HG03558 (cell line): ENCODE measurements around the gene OR4E2.
"Not testable (repeated sequence)": the region's sequence is repeated elsewhere in the genome, so short reads cannot be mapped to it uniquely, and the experiment has no call there.

Experiments
- ATAC-seq: cut with Tn5 transposase; IDR thresholded peaks from one replicate; pipeline ENCODE4 v1.9.1; 2021; ENCODE audit warnings: moderate number of reproducible peaks; ENCODE audit not compliant: unreplicated experiment; ENCODE audit errors: extremely low read depth

The OR4E2 gene

DNA sequence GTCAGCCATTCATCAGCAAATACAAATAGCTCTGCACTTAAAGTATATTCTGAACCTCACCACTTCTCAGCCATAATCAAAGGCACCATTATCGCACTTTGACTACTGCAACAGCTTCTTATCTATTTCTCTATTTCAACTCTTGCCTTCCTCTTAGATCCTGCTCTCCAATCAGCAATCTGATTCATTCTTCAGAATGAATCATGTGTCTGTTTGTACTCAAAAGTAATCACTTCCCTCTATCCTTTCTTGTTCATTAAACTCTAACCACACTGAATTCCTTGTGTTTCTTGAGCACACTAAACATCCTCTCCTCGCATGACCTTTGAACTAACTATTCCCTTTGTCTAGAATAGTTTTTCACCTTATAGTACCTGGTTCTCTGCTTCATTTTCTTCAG, 32.8 kb downstream of the OR4E2 start:
- ATAC-seq = no peak

- no peak for ATAC-seq
These were observed 40.8 kb downstream of the OR4E2 start for GRCh38 chr14:21694425-21694824.

DNA sequence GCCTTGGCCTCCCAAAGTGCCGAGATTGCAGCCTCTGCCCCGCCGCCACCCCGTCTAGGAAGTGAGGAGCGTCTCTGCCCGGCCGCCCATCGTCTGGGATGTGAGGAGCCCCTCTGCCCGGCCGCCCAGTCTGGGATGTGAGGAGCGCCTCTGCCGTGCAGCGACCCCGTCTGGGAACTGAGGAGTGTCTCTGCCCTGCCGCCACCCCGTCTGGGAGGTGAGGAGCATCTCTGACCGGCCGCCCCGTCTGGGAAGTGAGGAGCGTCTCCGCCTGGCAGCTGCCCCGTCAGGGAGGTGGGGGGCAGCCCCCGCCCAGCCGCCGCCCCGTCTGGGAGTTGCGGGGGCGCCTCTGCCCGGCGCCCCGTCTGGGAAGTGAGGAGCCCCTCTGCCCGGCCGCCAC, 44.0 kb downstream of the OR4E2 start:
- ATAC-seq = not testable (repeated sequence)

- ATAC-seq = not testable (repeated sequence)
These were observed 44.9 kb downstream of the OR4E2 start for GRCh38 chr14:21698538-21698937.

DNA sequence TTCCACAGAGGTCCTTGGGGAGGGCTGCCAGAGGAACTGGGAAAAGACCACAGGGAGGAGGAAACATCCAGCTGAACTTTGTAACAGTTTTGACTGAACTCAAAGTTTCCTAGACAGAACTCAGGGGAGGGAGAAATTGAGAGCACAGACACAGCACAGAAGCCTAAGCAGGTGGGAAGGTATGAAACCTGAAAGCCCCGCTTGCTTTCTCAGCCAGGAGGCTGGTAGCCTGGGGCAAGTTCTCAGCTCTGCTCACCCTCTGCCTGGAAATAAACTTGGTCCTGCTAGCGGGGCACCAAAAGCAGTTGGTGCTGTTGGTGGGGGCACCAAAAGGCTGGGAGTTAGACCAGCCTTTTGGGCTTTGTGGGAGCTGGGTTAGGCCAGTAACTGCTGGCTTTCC, 45.9 kb downstream of the OR4E2 start:
- ATAC-seq = no peak

DNA sequence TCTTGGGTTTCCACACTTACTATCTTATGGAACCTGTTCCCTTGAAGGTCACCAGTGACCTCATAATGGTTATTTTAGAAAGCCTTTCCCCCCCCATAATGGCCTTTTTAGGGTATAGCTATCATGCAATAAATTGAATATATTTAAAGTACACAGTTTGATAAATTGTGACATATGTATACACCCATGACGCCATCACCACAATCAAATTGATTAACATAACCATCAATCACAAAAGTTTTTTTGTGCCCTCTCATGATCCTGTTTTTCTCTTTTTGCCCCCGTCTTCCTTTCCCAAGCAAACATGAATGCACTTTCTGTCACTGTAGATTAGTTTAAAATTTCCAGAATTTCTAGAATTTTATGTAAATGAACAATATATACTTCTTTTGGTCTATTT, 48.7 kb downstream of the OR4E2 start:
- ATAC-seq = no peak

DNA sequence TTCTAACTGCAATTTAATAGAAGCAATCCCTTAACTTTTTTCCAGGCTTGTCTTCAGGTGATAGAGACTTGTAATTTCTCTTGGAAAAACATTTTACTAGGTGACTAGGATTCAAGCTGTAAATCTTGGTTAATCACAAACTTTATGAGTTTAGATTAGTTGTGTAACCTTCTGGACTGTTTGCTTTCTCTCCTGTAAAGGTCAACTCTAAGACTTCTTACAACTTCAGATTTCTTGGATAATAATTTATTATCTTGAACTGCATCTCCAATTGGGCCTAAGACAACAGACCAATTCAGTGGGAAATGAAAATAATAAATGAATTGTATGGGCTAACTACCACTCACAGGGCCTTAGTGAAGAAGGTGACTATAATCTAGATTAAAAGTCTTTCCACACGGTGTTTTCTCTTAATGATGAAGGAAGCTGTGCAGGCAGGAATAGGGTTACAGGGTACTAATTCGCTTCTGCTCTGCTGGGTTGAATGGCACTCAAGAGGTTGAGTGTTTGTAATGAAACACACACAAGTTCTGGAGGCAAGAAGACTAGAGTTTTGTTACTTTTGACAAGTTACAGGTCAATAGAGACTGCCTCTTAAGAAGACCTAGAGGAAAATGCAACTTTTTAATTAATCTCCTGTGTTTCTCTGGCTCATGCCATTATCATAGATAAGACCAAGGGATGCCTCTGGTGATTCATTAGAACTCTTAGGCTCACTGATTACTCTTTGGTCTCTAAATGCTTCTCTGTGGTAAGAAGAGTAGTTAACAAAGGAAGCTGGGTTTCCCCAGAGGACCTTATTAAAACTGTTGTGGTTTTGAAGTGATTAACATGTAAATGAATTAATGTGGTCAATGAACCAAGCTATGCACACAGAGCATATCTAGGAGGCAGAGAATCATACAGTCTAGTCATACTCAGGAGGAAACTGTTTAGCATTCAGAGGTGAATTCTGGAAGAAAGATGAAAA, 50.0 kb downstream of the OR4E2 start:
- ATAC-seq = no peak

DNA sequence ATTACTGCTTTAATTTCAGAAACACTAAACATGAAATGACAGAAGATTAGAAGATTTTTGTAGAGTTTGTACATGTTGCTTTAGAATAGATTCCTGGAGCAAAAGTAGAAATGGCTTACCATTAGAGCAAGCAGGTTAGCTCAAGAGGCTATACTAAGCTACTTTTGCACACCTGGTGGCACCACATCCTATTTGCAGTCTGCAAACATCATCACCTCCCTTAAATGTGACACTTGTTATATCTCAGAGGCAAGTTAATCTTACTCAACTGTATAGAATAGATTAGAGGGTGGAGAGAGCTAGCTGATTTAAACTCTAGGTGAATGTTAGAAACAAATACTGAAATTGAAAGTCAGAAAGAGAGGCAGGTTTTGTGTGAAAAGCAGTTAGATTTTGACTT, 50.7 kb downstream of the OR4E2 start:
- ATAC-seq = no peak

DNA sequence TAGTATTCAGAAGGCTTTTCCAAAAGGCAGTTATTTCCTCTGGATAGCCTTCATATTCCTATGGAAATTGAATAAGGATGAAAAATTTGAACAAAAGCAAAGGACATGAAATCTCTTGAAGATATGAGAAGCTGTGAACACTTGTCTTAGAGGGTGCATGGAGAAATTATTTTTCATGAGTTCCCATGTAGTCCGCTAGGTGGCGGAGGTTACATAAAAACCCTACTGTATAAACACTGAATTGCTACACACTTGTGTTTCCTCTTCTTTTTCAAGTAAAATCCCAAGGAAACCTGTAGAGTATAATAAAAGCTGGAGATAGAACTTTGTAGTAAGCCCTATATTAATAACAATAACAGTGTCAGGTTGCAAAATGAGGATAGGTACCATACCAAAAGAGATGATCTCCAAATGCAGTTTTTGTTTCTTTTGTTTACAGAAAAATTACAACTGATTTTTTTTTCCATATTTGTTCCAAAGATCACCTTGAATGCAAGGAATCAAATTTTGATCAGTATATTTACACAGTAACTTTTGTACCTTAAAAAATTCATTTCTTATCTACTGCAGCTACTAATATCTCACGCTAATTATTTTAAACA, 57.8 kb downstream of the OR4E2 start:
- no peak for ATAC-seq

DNA sequence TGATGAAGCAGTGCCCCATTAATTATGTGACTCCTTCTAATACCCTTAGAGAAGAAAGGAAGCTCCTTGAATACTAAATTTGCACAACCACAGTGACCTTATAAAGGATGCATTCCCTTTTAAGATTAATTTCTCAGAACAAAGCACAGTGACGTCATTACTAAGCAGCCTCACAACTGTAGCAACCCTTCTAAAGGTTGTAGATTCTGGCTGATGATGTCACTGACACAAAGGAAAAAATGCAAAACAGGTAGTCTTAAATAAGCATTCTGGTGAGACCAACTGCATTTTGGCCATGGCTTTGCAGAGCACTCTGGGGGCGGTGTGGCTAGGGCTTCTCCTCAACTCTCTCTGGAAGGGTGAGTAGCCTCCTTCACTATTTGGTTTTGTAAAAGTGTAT, 58.4 kb downstream of the OR4E2 start:
- no peak for ATAC-seq

DNA sequence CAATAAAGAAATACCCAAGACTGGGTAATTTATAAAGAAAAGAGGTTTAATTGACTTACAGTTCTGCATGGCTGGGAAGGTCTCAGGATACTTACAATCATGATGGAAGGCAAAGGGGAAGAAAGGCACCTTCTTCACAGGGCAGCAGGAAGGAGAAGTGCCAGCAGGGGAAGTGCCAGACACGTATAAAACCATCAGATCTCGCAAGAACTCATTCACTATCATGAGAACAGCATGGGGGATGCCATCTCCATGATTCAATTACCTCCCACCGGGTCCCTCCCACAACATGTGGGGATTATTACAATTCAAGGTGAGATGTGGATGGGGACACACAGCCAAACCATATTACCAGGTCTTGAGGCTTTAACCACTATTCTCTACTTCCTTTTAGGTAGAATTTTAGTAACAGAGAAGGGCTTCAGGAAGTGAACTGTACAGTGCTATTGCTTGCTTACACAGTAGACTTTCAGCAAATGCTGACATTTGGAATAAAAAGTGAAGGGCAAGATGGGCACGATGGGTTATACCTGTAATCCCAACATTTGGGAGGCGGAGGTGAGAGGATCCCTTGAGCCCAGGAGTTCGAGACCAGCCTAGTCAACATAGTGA, 60.8 kb downstream of the OR4E2 start:
- ATAC-seq = no peak
